Frontal cortex (tissue), 4 donors: ENCODE results near the gene FHOD1. TPM values are rescaled to one million over a fixed set of nuclear protein-coding genes. Genes with fewer than 3 reads are reported as not detected.

Experiments used
- DNase-seq, 2 donors: peaks; one replicate each; pipeline ENCODE4 v3.0.0; 2012; ENCODE audit warnings: low spot score in 2 of 2
- FAIRE-seq: peaks from 2 replicates; lab custom pipeline; 2012; peaks lifted over from hg19 to GRCh38; lab: Jason Lieb, UNC
- total RNA-seq: library from RNA; depleted of rRNA; stranded (reverse); fragments of >200 nt; gene quantifications from one replicate; pipeline ENCODE4 v1.2.3, GENCODE V29; 2014
- donor health status: control.
- donor health status: control.
- donor health status: control.

FHOD1 gene
- 1.6 TPM for total RNA-seq

GRCh38 chr16:67247192-67248072, at the start of gene FHOD1:
Gene FHOD1, minus strand, starts transcription at chr16:67247481. Its CDS starts 71 bp downstream, at chr16:67247410.
- DNase-seq (peak; percentile 89 to 94), FAIRE-seq (no peak)

GRCh38 chr16:67296420-67296819, 49.1 kb upstream of the FHOD1 start:
- DNase-seq (no peak), FAIRE-seq (no peak)

- DNase-seq, result no peak
- FAIRE-seq, result no peak
These were observed 47.7 kb upstream of the FHOD1 start for GRCh38 chr16:67294938-67295361.

- DNase-seq, result no peak
- no peak for FAIRE-seq
These were observed 47.0 kb upstream of the FHOD1 start for GRCh38 chr16:67294171-67294757.

- FAIRE-seq, result no peak
These were observed 44.2 kb upstream of the FHOD1 start for GRCh38 chr16:67291461-67291860.

GRCh38 chr16:67287960-67288359, 40.7 kb upstream of the FHOD1 start:
- DNase-seq (no peak), FAIRE-seq (no peak)

More at GRCh38 chr16:67291461-67291860, 44.2 kb upstream of the FHOD1 start:
- no peak for DNase-seq

- FAIRE-seq, result no peak
- DNase-seq, result no peak
These were observed 39.4 kb upstream of the FHOD1 start for GRCh38 chr16:67286441-67287235.

GRCh38 chr16:67284699-67285646, 37.7 kb upstream of the FHOD1 start:
- FAIRE-seq (no peak), DNase-seq (peak in 1 of 2 donors; percentile 67)

- FAIRE-seq (no peak), DNase-seq (no peak)
These were observed 36.7 kb upstream of the FHOD1 start for GRCh38 chr16:67283826-67284555.

GRCh38 chr16:67283039-67283825, 36.0 kb upstream of the FHOD1 start:
- no peak for FAIRE-seq
- no peak for DNase-seq

GRCh38 chr16:67282447-67282805, 35.1 kb upstream of the FHOD1 start:
- no peak for DNase-seq
- no peak for FAIRE-seq

- no peak for DNase-seq
- no peak for FAIRE-seq
These were observed 34.5 kb upstream of the FHOD1 start for GRCh38 chr16:67281536-67282446.

GRCh38 chr16:67280090-67281015, 33.1 kb upstream of the FHOD1 start:
- DNase-seq, result no peak
- FAIRE-seq, result no peak

GRCh38 chr16:67279296-67280089, 32.2 kb upstream of the FHOD1 start, which contains the start of gene PLEKHG4:
Gene PLEKHG4, plus strand, starts transcription at chr16:67279532. Its CDS starts 513 bp downstream, at chr16:67280045.
- peak; percentile 86 to 90 for DNase-seq
- no peak for FAIRE-seq

GRCh38 chr16:67278773-67279295, 31.6 kb upstream of the FHOD1 start:
- FAIRE-seq (no peak), DNase-seq (peak; percentile 53 to 56)
